HG03575 (cell line): ENCODE measurements around the gene ACACA.
"Not testable (repeated sequence)": the region's sequence is repeated elsewhere in the genome, so short reads cannot be mapped to it uniquely, and the experiment has no call there.

Experiments
- ATAC-seq: cut with Tn5 transposase; IDR thresholded peaks from one replicate; pipeline ENCODE4 v1.9.1; 2021; ENCODE audit not compliant: unreplicated experiment, insufficient number of reproducible peaks, low FRiP score; ENCODE audit errors: extremely low read depth

Gene ACACA

DNA sequence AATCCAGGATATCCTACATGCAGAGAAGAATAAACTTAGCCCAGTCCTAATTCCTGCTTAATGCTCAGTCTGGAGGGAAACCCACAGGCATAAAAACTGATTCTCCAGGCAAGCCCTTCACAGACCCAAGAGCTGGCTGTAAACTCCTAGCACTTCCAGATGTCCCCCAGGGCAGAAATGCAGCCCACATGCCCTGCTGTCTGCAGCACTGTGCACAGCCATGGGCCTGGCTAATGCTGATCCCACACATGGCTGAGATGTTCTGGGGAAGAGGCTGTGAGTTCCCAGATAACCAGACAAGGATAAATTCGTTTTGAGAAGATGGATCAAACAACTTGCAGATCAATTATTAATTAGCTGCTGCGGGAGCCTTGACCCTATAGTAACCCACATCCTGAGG lies 309.5 kb downstream of the ACACA start:
- no peak for ATAC-seq

DNA sequence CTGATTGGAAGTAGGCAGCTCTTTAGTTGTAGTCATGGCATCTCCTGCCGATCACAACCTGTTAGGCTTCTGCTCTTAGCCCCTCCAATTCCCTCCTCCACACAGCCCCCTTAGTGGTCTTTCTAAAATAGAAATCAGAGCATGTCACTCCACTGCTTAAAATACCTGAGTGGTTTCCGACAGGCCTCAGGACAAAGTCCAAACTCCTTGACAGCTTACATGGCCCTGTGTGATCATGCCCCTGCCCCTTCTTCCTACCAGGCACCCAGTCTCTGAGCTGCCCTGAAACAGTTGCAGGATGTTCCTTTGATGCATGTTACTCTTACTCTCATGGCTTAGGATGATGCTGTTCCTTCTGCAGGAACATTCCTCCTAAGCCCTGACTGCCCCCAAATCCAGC lies 310.6 kb downstream of the ACACA start:
- ATAC-seq = no peak

DNA sequence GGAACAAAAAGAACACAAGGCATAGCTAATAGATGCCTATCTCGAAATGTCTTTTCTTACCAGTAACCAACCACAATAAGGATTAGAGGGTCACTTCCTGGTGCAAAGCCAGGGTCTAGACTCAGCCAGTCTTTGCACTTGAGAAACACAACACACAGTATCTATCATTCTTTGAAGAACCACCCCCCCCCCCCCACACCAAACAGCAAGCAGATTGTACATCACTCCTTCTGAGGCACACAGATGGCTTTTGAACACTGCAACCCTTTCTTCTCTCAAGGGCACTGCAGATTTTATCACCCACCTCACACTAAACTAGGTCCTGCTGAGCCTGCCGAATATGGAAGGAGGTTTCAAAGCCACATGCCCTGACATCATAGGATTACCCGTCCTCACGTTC lies 312.2 kb downstream of the ACACA start:
- ATAC-seq = no peak

DNA sequence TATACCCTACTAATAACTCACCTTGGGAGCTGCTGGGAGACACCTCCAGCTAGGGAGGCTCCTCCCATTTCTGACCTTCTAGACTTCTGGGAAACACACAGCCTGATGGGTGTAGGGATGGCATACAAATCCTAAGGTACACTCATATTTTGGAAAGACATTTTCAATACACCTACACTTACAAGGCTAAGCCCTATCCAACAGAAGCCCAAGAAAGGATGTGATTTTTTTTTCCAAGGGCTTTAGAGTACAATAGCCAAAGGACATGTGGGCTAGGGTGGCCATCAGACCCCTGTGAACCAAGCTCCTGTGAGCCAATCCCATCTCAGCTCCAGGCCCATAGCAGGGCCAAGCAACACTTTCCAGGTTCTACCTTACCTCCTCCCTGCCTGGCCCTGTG lies 313.9 kb downstream of the ACACA start:
- ATAC-seq = no peak

DNA sequence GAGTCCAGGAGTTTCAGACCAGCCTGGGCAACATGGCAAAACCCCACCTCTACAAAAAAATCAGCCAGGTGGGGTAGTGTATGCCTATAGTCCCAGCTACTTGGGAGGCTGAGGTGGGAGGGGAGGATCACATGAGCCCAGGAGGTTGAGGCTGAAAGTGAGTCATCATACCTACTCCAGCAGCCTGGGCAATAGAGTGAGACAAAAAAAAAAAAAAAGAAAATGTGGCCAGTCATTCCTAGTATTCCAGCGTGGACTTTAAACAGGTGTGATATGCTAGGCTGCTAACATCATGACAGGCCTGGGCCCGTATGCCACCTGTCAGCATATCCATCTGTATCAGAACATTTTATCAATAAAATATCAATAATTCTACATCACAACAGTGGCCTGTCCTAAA lies 314.6 kb downstream of the ACACA start:
- no peak for ATAC-seq

DNA sequence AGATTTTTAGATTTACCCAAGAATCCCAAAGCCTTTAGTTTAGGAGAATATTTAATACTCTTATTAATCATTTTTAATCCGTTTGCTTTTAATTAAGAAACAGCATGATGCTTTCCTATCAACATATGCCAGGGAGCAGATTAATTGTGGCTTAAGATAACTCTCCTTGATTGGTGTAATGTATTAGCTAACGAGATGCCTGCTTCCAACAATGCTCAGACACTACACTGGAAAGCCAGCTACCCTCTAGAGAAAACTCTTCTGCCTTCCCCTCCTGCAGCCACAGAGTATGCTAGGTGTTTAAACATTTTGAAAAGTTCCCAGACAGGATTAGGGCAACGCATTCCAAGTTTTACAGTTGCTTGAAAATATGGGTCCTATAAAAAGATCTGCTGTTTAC lies 315.7 kb downstream of the ACACA start:
- ATAC-seq = no peak

DNA sequence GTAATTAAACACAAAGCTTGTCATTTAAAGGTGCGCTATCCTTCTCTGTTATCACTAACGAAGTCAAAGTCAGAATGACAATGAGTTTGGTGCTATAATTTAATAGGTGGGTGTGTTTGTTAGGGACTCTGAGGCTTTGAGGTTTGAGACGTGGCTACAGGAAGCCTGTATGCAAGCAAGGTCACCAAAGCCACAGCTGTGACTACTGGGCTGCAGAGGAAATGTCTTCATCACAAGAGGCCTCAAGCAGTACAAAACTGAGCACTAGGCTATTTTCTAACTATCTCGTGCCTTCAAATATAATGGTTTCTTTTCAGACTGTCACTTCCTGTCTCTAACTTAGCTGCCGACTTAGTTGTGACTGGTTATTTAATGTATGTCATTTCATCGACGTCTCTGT lies 316.7 kb downstream of the ACACA start:
- no peak for ATAC-seq

DNA sequence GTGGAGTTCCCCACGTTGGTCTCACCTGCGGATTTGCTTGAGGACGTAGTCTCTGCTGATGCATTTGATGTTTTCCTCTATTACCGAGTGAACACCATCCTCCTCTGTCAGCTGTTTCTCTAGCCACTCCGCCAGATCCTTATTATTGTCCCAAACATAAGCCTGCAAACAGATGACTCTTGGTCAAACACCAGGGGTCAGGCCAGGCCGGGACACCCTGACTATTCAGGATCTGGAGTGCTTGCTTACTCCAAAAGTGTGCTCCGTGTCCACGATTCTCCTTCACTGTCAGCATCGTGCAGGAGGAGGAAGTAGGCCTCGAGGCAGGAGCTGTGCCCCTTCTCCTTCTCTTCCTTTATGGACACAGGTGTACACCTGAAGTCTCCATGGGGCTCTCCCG lies 317.7 kb downstream of the ACACA start:
- ATAC-seq = no peak

DNA sequence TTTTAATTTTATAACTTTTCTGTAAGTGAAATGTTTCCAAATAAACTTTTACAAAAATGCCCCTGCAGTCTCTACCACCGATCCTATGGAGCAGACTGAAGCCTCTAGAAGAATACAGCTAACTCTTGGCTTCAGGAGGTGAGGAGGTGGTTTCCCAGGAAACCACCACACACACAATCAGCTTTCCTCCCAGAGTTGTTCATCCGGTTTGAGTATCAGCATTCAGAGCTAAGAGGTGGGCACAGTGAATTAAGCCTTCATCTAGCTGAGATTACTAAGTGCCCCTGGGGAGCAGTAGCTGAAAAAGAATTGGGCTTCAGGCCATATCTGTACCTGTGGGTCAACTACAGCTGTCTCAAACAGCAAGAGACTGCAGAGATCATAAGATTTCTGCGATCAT lies 318.2 kb downstream of the ACACA start:
- ATAC-seq = no peak

DNA sequence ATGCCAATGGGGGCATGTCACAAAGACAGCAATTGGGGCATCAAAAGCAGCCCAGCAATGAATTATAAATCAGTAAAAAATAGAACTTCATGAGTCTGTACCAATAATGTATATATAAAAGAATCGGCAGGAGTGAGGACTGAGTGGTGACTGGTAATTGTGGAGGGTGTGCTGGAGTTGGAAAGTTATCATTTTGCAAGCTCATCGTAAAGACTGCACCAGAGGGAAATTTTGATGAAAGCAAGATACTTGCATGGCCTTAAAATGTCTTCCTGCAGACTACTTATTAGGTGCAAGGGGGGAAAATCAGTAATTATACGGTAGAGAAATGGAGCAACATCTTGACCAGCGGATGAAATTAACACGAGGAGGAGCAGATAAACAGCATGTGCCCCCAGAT lies 319.0 kb downstream of the ACACA start:
- no peak for ATAC-seq

DNA sequence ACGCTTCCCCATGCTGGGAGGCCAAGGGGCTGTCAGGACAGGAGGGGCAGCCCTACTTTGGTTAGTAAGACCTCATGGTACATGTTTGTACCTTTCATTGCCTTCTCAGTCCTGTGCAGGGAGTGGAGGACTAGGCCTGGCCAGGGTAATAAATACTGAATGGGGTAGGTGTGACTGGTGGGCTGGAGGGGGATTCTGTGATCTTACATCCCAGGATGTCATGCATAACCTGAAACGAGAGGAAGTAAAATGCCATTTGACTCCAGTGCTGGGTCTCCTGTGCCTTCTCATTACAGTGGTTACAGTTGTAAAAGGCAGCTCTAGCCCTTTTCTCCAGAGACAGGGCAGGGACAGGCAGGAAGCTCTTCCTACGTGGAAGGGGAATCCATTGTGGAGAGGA lies 319.7 kb downstream of the ACACA start:
- no peak for ATAC-seq

DNA sequence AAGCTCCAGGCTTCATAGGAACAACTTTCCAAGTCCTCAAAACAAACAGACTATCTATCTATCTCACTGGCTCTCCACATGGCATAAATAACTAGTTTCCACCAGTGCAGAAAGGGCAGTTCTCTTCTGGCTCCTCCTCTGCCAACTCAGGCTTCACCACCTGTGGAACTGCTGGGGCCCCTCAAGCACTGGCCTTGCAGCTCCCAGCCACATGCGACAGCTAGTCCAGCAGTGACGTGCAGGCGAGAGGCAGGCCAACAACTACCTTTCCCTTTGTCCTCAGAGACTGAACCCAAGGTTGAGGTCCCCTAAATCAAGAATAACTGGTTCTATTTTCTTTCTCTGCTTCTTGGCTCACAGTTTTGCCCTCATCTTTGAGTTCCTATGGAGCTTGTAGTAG lies 320.3 kb downstream of the ACACA start:
- no peak for ATAC-seq

DNA sequence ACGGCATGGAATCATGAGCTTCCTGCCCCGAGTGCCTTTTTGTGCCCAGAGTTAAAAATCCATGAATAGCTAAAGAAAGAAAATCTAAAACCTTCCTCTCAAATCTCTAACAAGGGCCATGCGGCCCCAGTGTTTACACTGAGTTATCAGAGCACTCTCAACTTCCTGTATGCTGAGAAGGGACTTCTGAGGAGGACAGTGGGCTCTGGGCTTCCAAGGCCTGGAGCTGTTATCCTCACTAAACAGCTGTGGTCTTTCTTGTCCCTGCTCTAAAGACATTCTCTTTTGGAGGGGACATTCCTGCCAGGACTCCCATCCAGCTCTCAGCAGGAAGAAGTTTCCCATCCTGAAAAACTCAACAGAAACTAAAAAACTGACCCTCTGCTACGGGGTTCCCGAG lies 322.3 kb downstream of the ACACA start:
- no peak for ATAC-seq

DNA sequence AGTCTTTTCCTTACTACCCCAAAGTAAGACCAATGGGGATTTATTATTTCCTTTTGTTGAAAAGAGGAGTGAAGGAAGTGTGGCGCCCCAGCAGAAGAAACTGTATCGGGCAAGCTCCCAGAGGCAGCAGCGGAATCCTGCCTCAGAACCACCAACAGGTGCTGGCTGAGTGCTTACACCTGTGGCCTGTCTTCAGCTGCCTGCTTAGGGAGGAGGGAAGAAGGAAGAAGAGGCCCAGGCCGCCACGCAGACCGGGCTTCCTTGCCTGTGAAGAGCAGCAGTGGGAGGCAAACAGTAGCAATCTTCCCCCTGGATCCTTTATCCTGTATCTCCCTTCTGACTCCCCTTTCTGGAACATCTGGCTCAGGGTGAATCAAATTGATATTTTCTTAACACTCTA lies 323.2 kb downstream of the ACACA start:
- ATAC-seq = no peak

DNA sequence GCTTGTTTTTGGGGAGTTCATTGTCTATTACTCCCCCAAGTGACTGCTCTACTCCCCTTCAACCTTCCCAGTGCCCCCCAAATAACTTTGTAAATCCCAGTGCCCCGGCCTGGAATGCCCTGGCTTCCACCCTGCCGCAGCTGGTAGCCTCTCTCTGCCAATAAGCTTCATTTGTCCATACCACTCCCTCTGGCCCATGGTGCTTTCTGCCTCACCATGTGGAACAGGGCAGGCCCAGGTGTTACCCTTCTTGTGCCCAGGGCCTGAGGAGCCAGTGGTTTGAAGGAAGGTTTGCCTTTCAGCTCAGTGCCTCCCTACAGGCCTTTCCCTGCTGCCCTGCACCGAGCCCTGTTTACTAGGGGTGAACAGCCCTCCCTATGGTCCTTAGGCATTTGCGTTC lies 323.7 kb downstream of the ACACA start:
- ATAC-seq = no peak

DNA sequence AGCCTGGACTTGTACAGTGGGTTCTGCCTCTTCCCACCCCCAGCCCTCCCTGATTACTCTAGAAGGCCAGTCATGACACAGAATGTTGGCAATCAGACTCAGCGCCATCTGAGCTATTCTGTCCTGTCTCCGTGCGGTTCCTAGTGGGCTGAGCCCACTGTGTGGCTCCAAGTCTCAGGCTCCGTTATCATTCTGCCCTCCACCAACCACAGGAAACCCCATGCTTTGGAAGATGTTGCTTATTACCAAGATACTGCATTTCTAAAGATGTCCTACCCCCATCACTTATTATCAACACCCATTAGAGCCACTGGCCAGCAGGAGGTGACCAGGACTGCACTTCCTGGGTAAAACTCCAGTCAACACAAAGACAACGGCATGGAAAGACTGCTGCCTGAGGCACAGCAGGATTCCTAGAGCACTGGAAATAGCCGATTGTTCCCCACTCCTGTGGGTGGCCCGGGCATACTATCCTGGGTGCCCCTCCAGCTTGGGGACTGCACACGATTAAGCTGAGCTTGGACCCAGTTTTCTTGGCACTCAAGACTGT lies 324.2 kb downstream of the ACACA start:
- ATAC-seq = no peak

DNA sequence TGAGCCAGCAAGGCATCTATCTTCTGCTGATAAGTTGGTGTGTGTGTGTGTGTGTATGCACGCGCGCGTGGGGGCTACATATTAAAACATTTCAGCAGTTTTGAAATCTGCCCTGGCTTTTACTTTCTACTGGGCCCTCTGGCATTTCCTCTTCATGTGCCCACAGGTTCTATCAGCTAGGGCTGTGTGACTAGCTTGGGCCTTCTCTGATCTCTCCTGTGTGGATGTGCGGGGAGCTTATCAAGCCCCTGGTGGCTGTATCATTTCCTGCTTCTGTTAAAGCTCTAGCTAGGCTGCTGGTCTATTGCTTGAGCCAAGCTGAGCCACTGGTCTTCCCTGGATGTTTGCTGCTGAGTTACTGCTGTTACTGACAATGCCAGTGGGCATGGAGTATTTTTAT lies 325.3 kb downstream of the ACACA start:
- no peak for ATAC-seq

DNA sequence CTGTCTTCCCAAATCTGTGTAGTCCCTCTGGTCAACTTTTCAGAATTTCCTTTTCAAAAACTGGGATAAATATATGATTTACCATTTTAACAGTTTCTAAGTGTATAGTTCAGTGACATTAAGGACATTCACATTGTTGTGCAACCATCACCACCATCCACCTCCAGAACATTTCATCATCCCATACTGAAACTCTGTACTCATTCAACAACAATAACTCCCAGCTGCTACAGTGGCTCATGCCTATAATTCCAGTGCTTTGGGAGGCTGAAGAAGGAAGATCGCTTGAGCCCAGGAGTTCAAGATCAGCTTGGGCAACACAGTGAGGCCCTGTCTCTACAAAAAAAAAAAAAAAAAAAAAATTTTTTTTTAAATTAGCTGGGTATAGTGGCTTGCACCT lies 326.9 kb downstream of the ACACA start:
- no peak for ATAC-seq

DNA sequence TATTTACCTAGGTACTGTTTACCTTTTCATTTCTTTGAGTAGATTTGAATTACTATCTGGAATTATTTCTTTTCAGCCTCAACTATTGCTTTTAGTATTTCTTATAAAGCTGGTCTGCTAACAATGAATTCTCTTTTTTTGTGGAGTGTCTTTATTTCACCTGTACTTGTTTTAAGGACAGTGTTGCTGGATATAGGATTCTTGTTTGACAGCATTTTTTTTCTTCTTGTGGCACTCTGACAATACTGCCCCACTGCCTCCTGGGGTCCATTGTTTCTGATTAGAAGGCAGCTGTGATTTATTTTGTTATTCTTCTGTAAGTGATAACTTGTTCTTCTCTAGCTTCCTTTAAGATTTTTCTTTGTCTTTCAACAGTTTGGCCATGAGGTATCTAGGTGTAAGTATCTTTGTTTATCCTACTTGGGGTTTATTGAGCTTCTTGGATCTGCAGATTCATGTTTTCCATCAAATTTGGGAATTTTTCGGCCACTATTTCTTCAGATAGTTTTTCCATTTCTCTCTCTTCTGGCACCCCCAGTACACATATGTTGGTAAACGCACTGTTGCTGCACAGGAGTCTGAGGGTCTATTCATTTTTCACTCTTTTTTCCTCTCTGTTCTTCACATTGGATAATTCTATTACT lies 327.4 kb downstream of the ACACA start:
- ATAC-seq = no peak

DNA sequence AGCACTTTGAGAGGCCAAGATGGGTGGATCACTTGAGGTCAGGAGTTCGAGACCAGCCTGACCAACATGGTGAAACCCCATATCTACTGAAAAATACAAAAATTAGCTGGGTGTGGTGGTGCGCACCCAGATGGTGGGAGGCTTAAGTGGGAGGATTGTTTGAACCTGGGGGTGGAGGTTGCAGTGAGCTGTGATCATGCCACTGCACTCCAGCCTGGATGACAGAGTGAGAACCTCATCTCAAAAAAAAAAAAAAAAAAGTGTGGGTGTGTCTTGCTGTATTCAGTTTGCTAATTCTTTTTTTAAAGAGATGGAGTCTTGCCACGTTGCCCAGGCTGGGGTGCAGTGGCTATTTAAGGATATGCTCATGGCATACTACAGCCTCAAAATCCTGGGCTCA lies 333.2 kb downstream of the ACACA start:
- ATAC-seq = not testable (repeated sequence)

DNA sequence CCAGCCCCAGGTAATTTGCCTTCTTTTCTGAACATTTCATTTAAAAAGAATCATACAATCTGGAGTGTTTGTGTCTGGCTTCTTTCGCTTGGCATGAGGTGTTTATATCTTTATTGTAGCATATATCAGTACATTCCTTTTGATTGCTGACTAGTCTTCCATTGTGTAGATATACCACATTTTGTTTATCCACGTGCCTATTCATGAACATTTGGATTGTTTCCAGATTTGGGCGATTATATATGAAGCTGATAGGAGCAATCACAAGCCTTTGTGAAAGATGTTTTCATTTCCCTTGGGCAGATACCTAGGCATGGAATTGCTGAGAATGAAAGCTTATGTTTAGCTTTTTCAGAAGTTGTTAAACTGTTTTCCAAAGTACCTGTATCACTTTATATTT lies 337.5 kb downstream of the ACACA start:
- no peak for ATAC-seq
